ENCODE data around the gene ARMC8. TPM values are rescaled to one million over a fixed set of nuclear protein-coding genes. Genes with fewer than 3 reads are reported as not detected.

Gene ARMC8
- total and polyA plus RNA-seq, 10 donors = 13.7 to 95.0 (median 62.2) TPM

DNA sequence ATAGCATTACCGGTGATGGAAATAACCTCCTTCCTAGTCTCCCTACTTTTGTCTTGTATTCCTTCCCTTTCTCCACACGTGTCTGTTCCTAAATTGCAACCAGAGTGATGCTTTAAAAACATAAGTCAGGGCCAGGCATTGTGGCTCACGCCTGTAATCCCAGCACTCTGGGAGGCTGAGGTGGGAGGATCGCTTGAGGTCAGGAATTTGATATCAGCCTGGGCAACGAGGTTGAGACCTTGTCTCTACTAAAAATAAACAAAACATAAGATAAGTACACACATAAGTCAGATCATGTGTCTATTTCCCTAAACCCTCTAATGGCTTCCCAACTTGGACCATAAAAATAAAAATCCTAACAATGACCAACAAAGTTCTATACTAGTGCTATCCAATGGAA lies 18.4 kb downstream of the ARMC8 start:
- H3K4me3 ChIP-seq = no peak overlapping the region
- no peak for DNase-seq
- no peaks in the 10 kb centered on the region for H3K9me3 ChIP-seq
- intact Hi-C loops (cut with DNase I; ENCODE audit: low total_unique reads) = no loop called here
- no peaks in the 10 kb centered on the region for H3K27me3 ChIP-seq (replicated peaks in 1 of 7)
- 84 to 90% (median 86%) methylated on average over 5 of the region's 5 CpGs for WGBS, 5 donors
- TF ChIP-seq, protein P1, sequence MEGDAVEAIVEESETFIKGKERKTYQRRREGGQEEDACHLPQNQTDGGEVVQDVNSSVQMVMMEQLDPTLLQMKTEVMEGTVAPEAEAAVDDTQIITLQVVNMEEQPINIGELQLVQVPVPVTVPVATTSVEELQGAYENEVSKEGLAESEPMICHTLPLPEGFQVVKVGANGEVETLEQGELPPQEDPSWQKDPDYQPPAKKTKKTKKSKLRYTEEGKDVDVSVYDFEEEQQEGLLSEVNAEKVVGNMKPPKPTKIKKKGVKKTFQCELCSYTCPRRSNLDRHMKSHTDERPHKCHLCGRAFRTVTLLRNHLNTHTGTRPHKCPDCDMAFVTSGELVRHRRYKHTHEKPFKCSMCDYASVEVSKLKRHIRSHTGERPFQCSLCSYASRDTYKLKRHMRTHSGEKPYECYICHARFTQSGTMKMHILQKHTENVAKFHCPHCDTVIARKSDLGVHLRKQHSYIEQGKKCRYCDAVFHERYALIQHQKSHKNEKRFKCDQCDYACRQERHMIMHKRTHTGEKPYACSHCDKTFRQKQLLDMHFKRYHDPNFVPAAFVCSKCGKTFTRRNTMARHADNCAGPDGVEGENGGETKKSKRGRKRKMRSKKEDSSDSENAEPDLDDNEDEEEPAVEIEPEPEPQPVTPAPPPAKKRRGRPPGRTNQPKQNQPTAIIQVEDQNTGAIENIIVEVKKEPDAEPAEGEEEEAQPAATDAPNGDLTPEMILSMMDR (IDR thresholded peaks at IDR 0.05 in 8 of 11, conservative IDR thresholded peaks at IDR 0.05 in 3 of 11) = no peak
- TF ChIP-seq POLR2AphosphoS5 (IDR thresholded peaks at IDR 0.05) (no peak), POLR2A (IDR thresholded peaks at IDR 0.05) (no peak)
- no peak overlapping the region for H3K27ac ChIP-seq
- peaks cover 0 to 68% (median 15%) of the 10 kb centered on the region in 6 donors for H3K4me1 ChIP-seq
- peaks cover 0 to 20% (median 0%) of the 10 kb centered on the region in 6 donors for H3K36me3 ChIP-seq

DNA sequence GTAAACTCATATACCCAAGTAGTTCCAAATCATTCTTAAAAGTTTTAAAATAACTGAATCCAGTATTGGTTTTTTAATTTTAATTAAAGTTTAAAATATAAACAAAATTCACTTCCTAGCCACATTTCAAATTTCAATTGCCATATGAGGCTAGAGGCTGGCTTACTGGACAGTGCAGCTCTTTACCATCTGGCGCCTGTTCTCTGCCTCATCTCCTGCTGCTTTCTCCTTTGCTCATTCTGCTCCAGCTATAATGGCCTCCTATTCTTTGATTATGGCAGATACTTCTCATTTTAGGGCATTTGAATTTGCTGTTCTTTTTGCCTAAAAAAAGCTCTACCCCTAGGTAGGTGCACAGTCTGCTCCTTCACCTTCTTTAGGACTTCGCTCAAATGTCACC lies 19.1 kb downstream of the ARMC8 start:
- Histone ChIP-seq H3K4me3 (no peak overlapping the region), H3K36me3 (peaks cover 0 to 20% (median 0%) of the 10 kb centered on the region in 6 donors), H3K4me1 (peaks cover 0 to 63% (median 12%) of the 10 kb centered on the region in 6 donors), H3K27ac (no peak overlapping the region), H3K27me3 (replicated peaks in 1 of 7) (no peaks in the 10 kb centered on the region), H3K9me3 (no peaks in the 10 kb centered on the region)
- WGBS, 5 donors = 95 to 100% (median 97%) methylated on average over 2 of the region's 2 CpGs
- intact Hi-C loops (cut with DNase I; ENCODE audit: low total_unique reads) = no loop called here
- DNase-seq = no peak
- no peak for TF ChIP-seq POLR2A (IDR thresholded peaks at IDR 0.05)
- TF ChIP-seq, protein P1 (IDR thresholded peaks at IDR 0.05 in 8 of 11, conservative IDR thresholded peaks at IDR 0.05 in 3 of 11) = no peak
- TF ChIP-seq POLR2AphosphoS5 (IDR thresholded peaks at IDR 0.05) = no peak

DNA sequence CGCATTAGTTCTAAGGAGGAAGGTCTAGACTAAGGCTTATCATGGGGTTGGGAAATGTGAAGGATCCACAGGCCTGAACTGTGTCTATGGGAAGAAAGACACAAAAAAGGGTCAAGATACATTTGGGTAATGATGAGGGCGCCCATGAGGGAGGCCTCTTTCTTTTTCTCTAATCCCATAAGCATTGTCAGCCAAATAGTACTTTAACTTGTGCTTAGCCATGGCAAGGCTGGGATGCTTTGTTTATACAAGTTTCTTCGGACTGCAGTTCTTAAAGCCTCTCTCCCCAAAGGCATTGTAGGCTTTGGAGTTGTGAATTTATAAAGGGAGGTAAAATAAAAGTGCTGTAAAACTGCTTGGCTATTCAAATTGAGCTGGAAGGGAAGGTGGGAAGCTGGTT lies 23.4 kb downstream of the ARMC8 start:
- no peaks in the 10 kb centered on the region for H3K27me3 ChIP-seq (replicated peaks in 1 of 7)
- WGBS, 5 donors = 93 to 97% (median 94%) methylated on average over 3 of the region's 3 CpGs
- no peak overlapping the region for H3K4me3 ChIP-seq
- no peak for DNase-seq
- TF ChIP-seq POLR2AphosphoS5 (IDR thresholded peaks at IDR 0.05) = no peak
- TF ChIP-seq, protein P1 (IDR thresholded peaks at IDR 0.05 in 8 of 11, conservative IDR thresholded peaks at IDR 0.05 in 3 of 11) = no peak
- peaks cover 0 to 52% (median 5%) of the 10 kb centered on the region in 6 donors for H3K4me1 ChIP-seq
- no peak overlapping the region for H3K27ac ChIP-seq
- no peaks in the 10 kb centered on the region for H3K9me3 ChIP-seq
- intact Hi-C loops (cut with DNase I; ENCODE audit: low total_unique reads) = no loop called here
- peaks cover 0 to 49% (median 0%) of the 10 kb centered on the region in 6 donors for H3K36me3 ChIP-seq

DNA sequence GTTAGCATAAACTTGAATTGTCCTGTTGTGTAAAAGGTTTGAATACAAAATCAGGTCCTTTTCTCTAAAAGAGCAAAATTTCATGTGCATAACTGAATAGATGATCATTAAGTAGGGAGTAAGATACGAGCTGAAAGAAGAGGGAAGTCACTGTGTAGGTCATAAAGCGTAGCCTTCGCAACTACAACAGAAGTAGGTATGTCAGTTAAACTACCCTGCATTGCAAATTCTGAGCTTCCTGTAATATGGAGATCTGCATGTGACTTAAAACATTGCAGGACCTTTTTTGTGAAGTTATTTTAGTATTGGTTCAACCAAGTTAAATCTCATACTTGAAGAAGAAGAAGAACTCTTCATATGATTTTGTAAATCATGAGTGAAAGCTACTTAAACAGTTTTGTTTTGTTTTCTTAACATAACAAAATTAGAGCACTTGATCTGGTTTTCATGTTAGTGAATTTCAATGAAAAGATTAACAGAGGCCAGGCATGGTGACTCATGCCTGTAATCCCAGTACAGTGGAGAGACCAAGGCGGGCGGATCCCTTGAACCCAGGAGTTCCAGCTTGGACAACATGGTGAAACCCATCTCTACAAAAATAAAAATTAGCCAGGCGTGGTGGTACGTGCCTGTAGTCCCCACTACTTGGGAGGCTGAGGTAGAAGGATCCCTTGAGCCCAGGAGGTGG lies 26.4 kb downstream of the ARMC8 start:
- no peak for TF ChIP-seq POLR2AphosphoS5 (IDR thresholded peaks at IDR 0.05)
- TF ChIP-seq, protein P1 (IDR thresholded peaks at IDR 0.05 in 8 of 11, conservative IDR thresholded peaks at IDR 0.05 in 3 of 11) = no peak
- no peak for TF ChIP-seq POLR2A (IDR thresholded peaks at IDR 0.05)
- no peak for DNase-seq
- 78 to 90% (median 86%) methylated on average over 7 of the region's 7 CpGs for WGBS, 5 donors
- peak overlapping the region in 5 of 8 donors; percentile 11 to 49 (median 36) for H3K27ac ChIP-seq
- no peaks in the 10 kb centered on the region for H3K27me3 ChIP-seq (replicated peaks in 1 of 7)
- peaks cover 0 to 38% (median 2%) of the 10 kb centered on the region in 6 donors for H3K4me1 ChIP-seq
- H3K36me3 ChIP-seq = peaks cover 0 to 48% (median 0%) of the 10 kb centered on the region in 6 donors
- no peak overlapping the region for H3K4me3 ChIP-seq
- intact Hi-C loops (cut with DNase I; ENCODE audit: low total_unique reads) = no loop called here
- H3K9me3 ChIP-seq = no peaks in the 10 kb centered on the region

Data from spleen (tissue), 11 donors.